ENCODE results near the gene STAC3. TPM values are rescaled to one million over a fixed set of nuclear protein-coding genes. Genes with fewer than 3 reads are reported as not detected.

The STAC3 gene
- total and polyA plus RNA-seq, 10 of the 15 experiments (the other 5 are each of a cell fraction or from before 2014, with no cell fraction given) = 0.49 to 9.9 (median 3.8) TPM

GRCh38 chr12:57196956-57197355 is 54.0 kb downstream of the STAC3 start (continued):
- TF ChIP-seq BHLHE40 (IDR thresholded peaks at IDR 0.05; ENCODE audit: borderline replicate concordance in 1 of 2, low read depth in 2 of 2, low read length in 1 of 2) = no peak
- TF ChIP-seq JUND (IDR thresholded peaks at IDR 0.05; ENCODE audit: low read depth, low read length) = no peak
- no peak for TF ChIP-seq EED (IDR thresholded peaks at IDR 0.05; ENCODE audit: low read depth)
- TF ChIP-seq ATF3 (IDR thresholded peaks at IDR 0.05; ENCODE audit: borderline replicate concordance, extremely low read depth, low read depth, low read length) = no peak
- no peak for TF ChIP-seq MEF2B (IDR thresholded peaks at IDR 0.05; ENCODE audit: partially characterized antibody, poor library complexity, severe bottlenecking)
- TF ChIP-seq SREBF1 (IDR thresholded peaks at IDR 0.05; ENCODE audit: low read length) = no peak
- no peak for TF ChIP-seq STAT1 (conservative IDR thresholded peaks at IDR 0.05)
- no peak for TF ChIP-seq MTA2 (IDR thresholded peaks at IDR 0.05; ENCODE audit: low read depth)
- TF ChIP-seq BACH1 (IDR thresholded peaks at IDR 0.05; ENCODE audit: borderline replicate concordance) = no peak

GRCh38 chr12:57196439-57196838 is 54.5 kb downstream of the STAC3 start:
- 11% methylated on average over 4 of the region's 4 CpGs for WGBS (ENCODE audit: insufficient coverage, insufficient replicate concordance, low lambda C conversion rate, missing lambda C conversion rate)
- H4K20me1 ChIP-seq (ENCODE audit: control insufficient read depth, insufficient read depth) = no peaks in the 10 kb centered on the region
- no TSS peak for BruUV-seq (replicated peaks)
- TF ChIP-seq ZNF592 (IDR thresholded peaks at IDR 0.05) (no peak), TBL1XR1 (IDR thresholded peaks at IDR 0.05; ENCODE audit: low read depth, low read length) (no peak), PAX8 (IDR thresholded peaks at IDR 0.05) (no peak), LARP7 (IDR thresholded peaks at IDR 0.05) (no peak), STAT3 (IDR thresholded peaks at IDR 0.05; ENCODE audit: low read depth, low read length) (no peak), ZNF687 (IDR thresholded peaks at IDR 0.05) (no peak), JUNB (IDR thresholded peaks at IDR 0.05) (no peak), RCOR1 (conservative IDR thresholded peaks at IDR 0.05; ENCODE audit: low read depth, low read length) (no peak), POLR2A (IDR thresholded peaks at IDR 0.05; ENCODE audit: low read depth, low read length) (no peak)

More at GRCh38 chr12:57196439-57196838, 54.5 kb downstream of the STAC3 start:
- Histone ChIP-seq H3K9me3 (replicated peaks; ENCODE audit: control insufficient read depth, insufficient read depth, low read length) (no peaks in the 10 kb centered on the region), H3K4me1 (ENCODE audit: control insufficient read depth, insufficient read depth, low read length) (no peaks in the 10 kb centered on the region), H3K4me2 (ENCODE audit: control insufficient read depth, insufficient read depth) (no peak overlapping the region), H3K27me3 (replicated peaks in 1 of 2; ENCODE audit: control insufficient read depth in 2 of 2, insufficient read depth in 2 of 2, low read length in 1 of 2) (no peaks in the 10 kb centered on the region), H3K79me2 (ENCODE audit: control insufficient read depth, insufficient read depth, low read length) (no peaks in the 10 kb centered on the region), H3K36me3 (ENCODE audit: control insufficient read depth in 2 of 2, insufficient read depth in 2 of 2, low read length in 1 of 2) (no peaks in the 10 kb centered on the region; a peak in 1 of 4 replicates), H2AFZ (ENCODE audit: control insufficient read depth, low read depth, low read length) (no peak overlapping the region), H3K9ac (ENCODE audit: control insufficient read depth, insufficient read depth, low read length) (no peak overlapping the region), H3K4me3 (no peak overlapping the region), H3K27ac (ENCODE audit: control insufficient read depth, insufficient read depth) (no peak overlapping the region)
- ChIA-PET RAD21 (ENCODE audit: unreplicated experiment) (no interaction called here), CTCF (interaction anchor here (1.1 to 1.5 kb wide), 2 partner anchors 11 to 13 kb away, joined by 3 to 4 read pairs; no protein-coding TSS in a partner anchor), POLR2A (no interaction called here), SMC1A (ENCODE audit: uncharacterized antibody, unreplicated experiment) (no interaction called here)
- DNase-seq (ENCODE audit: low read depth, low spot score) (no peak), ATAC-seq (no peak), FAIRE-seq (no peak)
- in situ Hi-C loops (cut with MboI) (no loop called here), intact Hi-C loops (cut with micrococcal nuclease; ENCODE audit: unreplicated experiment) (no loop called here)

Measured in GM12878 (cell line).